HG03558 (cell line): ENCODE results near the gene RAPH1.
"Not testable (repeated sequence)": the region's sequence is repeated elsewhere in the genome, so short reads cannot be mapped to it uniquely, and the experiment has no call there.

Experiments used
- ATAC-seq: cut with Tn5 transposase; IDR thresholded peaks from one replicate; pipeline ENCODE4 v1.9.1; 2021; ENCODE audit warnings: moderate number of reproducible peaks; ENCODE audit not compliant: unreplicated experiment; ENCODE audit errors: extremely low read depth

The RAPH1 gene

DNA sequence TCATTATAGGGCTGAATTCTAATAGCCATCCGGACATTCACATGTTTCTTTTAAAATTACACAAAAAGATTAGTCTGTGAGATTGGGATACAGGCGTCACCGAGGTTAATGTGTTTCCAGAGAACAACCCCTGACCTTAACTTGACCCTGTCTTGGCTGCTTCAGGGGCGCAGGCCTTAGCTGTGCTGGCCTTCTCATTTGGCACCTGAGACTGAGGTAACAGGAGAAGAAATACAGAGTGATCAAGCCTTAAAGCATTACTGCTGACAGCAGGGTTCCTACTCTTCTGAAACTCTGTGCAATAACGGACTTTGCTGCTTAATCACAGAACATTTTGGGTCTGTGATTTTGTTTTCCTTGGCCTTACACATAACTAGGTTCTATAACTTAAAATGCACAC, 92.6 kb downstream of the RAPH1 start:
- no peak for ATAC-seq

DNA sequence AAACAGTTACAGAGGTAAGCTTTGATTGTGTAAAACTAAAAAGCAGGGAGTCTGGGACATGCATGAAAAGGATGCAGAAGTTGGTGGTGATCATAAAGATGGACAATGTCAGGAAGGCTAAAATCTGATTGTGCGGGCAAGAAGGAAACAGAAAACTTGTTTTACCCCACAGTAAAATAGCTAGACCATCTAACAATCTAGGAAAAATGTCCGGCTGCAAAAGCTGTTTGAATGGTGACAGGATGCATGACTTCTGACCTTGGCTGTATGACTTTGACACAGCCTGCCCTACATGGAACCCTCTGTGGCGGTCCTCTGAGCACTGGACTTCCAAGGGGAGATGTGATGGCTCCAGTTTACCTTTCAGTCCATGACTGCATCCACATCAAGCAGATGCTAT, 93.6 kb downstream of the RAPH1 start:
- ATAC-seq, result no peak

DNA sequence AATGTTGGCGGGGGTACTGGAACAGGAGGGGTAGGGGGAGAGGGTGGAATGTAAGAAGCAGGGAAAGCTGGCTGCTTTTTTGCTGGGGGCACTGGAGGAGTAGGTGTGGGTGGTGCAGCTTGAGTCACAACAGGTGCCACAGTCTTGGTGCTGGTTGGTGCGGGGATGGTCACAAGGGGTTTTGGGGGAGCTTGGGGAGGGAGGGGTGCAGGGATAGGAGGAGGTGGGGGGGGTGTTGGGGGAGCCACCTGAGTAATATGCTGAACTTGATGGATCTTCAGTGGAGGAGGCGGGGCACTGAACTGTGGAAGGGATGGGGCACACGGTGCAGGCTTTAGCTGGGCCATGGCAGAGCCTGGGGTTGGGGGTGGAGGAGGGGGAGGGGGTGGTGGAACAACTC, 94.4 kb downstream of the RAPH1 start:
- ATAC-seq, result no peak

DNA sequence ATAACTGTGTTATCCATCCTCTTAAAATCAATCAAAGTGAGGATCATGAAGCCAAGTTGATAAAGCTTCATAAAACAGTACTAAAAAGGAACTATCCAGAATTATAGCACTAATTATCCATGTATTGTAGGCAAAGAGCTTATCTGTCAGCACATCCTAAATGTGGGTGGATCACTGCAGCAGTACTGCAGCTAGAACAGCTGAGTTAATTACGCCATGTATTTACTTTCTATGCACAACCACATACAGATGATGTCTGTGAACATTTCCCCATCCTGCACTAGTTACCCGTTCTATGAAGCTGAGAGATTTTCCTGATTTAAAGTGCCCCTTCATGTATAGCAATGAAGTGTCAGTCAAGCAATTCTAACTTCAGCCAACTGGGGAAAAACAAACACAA, 96.6 kb downstream of the RAPH1 start:
- no peak for ATAC-seq

DNA sequence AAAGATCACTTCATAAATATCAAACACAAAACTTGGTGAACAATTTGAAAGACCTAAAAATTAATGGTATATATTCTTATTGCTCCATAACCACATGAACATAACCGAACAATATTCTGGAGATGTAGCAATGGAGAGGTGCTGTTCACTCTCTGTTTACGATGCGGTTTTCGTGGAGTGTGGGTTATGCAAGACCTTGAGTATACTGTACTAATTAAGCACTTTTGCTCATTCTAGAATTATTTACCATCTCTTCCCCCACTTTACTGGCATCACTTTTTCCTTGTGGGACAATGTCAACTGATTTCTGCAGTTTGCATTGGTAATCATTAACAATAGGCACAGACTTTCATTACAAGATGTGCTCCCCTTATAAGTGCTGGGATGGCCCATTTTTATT, 97.6 kb downstream of the RAPH1 start:
- ATAC-seq, result no peak

DNA sequence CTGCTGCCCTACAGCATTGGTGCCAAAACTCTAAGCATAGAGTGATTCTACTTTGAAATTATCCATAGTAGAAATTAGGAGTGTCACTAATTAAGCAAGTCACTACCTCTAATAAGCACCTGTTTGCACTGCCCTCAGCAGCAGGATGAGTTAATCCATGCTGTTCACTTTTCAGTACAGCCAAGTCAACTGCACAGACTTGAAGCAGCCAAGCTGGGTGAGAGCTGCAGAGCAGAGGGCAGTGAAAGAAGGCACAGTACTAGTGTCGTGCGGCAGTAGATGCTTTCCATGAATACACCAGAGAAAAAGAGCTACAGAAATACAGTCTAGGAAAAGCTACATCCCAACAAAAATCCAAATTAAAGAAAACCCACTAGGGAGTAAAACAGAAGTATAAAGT, 98.6 kb downstream of the RAPH1 start:
- ATAC-seq, result no peak

DNA sequence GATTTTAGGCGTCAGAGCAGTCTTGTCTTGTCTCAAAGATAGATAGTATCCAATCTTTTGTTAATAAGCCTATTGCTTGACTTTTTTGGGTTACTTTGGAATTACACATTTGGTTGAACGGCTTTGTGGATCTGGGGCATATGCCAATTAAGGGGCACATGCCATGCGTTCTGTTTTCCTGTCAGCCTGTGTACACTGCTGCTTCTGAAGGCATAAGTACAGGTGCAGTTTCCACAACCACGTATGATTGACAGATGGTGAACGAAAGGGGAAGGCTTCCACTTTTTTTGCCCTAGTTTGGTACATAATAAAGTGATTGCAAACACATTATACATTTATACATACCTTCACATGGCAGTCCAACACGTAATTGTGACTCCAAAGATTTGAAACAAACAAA, 102.3 kb downstream of the RAPH1 start:
- no peak for ATAC-seq

DNA sequence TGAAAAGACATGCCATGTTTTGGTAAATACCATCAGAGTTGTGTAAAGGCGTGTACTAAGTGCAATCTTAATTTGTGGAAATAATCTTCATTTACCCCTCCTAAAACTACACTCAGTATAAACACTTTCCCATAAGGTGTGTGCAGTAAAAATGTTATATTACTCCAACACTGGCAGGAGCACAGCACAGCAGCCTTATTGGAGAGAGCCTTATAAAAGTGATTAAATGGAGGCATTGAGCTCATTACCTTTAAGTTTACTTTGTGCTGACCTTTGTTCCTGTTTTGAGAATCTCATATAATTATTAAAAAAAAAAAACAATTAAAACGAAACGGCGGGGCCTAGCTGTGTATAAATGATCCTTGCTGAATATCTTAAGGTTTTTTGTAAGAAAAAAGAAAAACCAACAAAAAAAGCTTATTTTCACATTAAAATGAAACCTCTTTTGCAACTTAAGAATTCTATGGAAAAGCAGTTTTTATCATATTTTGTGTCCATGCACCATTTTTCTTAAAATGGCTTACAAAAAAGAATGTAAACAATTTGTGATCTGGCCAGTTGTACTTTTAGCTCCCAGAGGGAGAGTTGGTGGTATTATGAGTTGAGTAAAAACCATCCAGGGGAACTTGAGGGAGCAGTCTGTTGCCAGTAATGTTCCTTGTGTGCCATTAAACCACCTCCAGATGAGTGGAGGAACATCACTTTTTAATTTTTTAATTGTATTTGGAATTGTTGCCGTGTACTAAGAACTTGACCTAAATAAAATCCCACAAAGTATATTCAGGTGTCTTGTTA, 103.5 kb downstream of the RAPH1 start:
- ATAC-seq, result no peak

DNA sequence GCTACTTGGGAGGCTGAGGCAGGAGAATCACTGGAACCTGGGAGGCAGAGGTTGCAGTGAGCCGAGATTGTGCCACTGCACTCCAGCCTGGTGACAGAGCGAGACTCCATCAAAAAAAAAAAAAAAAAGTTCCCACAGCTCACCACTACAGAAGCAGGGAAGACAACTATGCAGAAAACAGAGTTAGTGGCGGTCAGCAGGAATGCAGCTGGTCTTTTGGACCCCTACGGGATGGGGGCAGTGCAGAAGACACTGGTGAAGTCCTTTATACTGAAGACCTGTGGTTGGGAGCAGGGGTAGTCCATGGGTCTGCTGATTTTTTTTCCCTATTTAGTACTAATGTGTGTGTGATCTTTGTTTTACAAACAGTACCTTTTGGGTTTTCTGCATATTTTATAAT, 105.5 kb downstream of the RAPH1 start:
- ATAC-seq, result not testable (repeated sequence)

DNA sequence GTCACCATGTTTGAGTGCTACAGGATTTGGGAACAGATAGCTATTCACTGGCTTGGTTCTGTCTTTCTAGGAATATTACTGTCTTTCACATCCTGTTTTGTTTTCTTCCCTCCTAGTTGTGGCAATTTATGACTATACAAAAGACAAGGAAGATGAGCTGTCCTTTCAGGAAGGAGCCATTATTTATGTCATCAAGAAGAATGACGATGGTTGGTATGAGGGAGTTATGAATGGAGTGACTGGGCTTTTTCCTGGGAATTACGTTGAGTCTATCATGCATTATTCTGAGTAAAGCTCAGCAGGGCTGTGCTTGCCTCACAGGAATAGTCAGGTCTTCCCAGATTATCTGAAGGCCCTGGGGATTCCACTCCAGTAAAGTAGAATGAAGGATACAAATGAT, 108.0 kb downstream of the RAPH1 start:
- ATAC-seq, result no peak

DNA sequence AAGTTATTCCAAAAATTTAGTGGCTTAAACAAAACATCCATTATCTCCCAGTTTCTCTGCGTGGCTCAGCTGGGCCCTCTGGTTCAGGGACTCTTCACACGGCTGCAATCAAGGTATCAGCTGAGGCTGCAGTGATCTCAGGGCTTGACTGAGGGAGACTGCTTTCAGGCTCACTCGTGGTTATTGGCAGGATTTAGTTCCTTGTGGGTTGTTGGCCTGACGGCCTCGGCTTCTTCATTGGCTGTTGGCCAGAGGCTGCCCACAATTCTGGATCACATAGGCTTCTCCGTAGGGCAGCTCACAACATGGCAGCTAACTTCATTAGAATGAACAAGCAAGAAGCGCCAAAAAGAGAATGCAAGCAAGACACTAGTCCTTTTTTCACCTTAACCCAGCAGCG, 116.8 kb downstream of the RAPH1 start:
- no peak for ATAC-seq

DNA sequence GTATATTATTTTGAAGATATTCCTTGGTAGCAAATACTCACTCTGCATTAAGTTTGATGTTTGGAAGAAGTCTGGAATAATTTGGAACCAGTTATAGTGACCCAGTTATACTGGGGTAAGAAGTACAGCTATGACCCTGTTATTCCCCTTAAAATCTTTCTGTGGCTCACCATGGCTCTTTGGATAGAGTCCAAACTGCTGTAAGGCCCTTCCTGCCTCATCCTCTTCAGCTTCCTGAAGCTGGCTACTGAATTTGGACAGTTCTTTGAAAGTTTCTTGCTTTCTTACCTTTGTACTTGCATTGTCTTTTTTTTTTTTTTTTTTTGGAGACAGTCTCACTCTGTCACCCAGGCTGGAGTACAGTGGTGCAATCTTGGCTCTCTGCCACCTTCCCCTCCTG, 121.3 kb downstream of the RAPH1 start:
- no peak for ATAC-seq

DNA sequence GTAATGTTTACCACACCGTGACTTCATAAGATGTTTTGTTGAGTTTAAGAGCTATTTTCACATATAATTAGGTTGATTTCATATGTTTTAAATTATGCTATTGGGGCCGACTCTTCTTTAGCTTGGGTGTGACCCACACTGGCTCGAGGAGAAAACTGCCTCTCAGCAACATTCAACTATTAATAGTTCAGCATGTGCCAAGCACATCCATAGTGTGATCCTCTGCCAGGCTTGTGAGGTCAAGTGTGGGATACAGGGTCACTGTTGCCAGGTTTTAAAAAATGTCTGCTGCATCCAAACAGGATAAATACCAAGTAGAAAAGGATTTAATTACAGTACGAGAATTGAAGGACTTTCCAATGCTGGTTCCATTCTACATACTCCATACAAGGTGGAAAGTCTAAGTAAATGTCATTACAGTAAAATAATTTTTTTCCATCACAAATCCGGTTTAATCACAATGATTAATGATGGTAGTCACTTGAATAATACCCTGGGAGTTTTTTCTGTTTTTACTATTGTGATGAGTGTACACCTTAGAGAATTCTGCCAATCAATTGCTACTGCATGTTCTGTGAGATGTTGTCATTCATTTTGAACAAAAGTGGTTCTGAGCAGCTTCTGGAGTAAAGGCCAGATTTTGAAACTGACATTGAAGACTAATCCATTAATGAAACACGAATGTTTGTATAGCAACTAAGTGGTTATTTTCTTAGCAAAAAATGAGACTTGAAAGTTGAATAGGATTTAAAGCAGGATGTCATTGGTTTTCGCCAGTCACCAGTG, 122.4 kb downstream of the RAPH1 start:
- ATAC-seq, result no peak

DNA sequence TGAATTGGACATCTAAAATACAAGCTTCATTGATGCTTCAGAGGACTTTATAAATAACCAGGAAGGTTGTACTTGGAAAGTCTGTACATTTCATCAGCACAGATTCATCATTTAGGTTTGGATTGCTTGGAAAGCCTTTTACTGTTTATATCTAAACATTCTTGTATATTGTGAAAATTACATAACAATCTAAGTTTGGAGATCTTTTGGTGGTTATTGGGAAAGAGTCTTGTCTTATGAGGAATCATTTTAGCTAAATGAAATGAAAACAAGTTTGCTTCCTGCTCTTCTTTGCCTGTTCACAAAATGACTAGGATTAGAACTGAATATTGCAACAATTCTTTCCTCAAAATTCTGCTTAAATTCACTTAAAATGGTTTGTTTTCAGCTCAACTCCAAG, 127.6 kb downstream of the RAPH1 start:
- no peak for ATAC-seq

DNA sequence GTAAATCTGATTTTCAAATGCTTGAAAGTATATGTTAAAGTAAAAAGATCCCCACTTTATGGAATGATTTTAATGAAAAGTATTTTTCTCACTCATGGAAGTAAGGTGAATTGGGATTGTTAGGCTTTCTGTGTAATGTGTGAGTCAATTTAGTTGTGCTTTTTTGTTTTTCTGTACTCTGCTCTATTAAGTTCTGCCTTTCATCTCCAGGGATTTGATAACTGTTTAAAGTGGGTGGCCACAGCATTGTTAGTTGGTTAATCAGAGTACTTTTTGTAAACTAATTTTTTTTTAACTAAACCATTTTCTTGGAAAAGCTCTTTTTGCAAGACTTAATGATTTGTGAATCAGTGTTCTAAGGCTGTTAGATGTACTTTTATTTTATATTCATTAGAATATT, 130.1 kb downstream of the RAPH1 start:
- ATAC-seq, result no peak

DNA sequence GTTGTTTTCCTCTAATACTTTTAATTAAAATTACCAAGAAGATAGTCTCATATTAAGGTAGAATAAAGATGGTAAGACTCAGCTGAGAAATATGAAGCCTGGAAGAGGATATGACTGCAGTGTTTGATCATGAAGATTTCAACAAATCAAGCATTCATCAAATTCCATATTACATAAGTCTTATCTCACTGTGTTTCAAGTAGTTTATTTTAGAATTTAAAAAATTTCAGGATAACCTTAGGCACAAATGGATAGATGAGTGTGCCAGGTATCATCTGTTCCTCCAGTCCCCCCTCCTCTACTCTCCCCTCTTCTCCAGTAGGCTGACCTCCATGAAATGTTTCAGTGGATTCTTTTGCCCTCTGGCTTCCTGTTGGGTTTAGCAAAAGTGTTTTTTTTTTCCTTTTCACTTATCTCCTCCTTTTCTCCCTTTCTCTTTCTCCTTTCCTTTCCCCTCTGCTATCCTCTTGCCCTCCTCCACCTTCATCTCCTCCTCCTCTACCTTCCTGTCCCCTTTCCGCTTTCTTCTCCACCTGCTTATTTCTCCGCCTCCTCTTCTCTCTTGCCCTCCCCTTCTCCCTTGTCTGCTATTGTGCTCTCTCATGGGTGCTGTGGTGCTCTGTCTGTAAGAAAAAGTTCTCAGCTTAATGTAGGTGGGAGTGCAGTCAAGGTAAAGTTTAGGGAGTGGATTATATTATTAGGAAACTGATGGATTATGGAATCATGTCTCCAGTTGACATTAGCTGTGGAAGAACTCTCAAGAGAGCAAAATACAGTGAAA, 134.1 kb downstream of the RAPH1 start:
- ATAC-seq, result no peak

DNA sequence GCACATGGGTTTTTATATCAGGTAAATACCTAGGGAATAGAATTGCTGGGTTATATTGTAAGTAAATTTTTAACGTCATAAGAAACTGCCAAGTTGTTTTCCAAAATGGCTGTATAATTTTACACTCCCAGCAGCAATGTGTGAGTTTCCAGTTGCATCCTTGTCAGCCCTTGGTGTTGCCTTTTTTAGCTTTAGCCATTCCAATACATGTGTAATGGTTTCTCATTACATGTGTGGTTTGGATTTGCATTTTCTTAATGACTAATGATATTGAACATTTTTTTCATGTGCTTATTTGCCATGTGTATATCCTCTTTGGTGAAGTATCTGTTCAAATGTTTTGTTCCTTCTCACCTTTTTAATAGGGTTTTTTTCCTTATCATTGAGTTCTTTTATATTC, 136.1 kb downstream of the RAPH1 start:
- no peak for ATAC-seq

DNA sequence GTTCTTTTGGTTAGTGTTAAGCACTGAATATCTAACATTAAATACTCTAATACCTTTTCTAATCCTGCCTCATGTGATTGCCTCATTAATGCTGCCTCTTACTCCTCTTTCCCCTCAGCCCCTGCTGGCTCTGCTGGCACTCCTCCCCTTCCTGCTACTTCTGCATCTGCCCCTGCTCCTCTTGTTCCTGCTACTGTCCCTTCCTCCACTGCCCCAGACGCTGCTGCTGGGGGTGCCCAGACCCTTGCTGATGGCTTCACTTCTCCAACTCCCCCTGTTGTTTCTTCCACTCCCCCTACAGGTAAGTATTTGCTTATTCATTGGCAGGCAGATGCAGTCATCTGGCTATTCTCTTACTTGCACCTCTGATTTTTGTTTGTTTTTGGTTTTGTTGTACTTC, 138.4 kb downstream of the RAPH1 start:
- no peak for ATAC-seq

DNA sequence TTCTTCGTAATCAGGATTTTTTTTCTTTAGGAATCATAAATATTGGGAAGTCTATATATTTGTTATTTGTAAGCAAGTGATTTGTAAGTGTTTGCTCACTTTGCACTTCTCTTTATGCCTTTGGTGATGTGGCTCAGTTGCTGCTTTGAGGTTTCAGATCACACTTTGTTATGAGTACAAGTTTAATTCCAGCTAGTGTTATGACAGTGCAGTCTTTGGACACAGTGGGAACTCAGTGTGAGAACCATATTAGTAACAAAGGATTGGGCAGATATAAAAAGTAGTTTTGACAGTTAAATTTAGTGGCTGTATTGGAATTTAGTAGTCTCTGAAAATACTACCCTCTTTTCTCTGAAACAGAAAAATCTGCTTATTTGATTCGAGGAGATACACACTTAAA, 139.2 kb downstream of the RAPH1 start:
- ATAC-seq, result no peak

DNA sequence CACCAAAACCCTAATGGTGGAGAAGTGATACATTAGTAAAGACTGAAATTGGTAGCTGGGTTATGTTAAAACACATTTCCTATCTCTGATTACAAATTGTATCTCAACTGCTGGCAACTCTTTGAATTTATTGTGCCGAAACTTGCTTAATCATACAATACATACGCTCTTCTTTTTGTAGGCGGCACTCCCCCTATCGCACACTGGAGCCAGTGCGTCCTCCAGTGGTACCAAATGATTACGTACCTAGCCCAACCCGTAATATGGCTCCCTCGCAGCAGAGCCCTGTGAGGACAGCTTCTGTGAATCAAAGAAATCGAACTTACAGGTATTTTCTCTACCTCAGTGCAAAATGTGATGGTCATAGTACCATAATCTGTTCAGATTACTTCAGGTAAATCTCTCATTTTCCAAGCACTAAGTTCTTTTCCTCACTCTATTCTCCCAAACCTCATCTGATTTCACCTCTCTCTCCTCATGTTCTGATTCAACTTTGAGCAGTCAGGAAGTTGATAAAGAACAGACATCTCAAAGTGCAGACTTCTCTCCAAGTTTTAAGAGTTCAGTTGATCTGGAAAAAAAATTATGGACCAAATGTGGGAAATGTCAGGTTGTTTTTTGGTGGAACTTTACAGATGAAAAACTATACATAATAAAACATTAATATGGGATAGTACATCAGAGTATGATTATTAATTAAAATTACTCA, 140.4 kb downstream of the RAPH1 start:
- ATAC-seq, result no peak
